HCT116 (cell line): ENCODE measurements around the gene CD2BP2. TPM values are rescaled to one million over a fixed set of nuclear protein-coding genes. Genes with fewer than 3 reads are reported as not detected.
A peak's percentile ranks its signal among the peaks of the same experiment; 100 is the strongest.

ENCODE experiments used
- ATAC-seq: fragments of 200-7000 bp; cut with Tn5 transposase; 2 replicates; pipeline ENCODE4 v1.9.1; 2020; ENCODE audit warnings: mild to moderate bottlenecking, moderate library complexity
- BruUV-seq: library from RNA; stranded (reverse); fragments of 400-500 nt; replicated peaks from 2 replicates; lab custom pipeline; 2021; lab: Mats Ljungman, UMichigan
- CTCF ChIA-PET: fragments of 300-600 bp; sonication (Branson Sonifier 250); formaldehyde crosslinking; loops from one replicate; lab custom pipeline; 2021; ENCODE audit warnings: antibody characterized with exemption; lab: Charles Lee
- POLR2A ChIA-PET: fragments of 300-600, 350-600 bp; sonication (Branson Sonifier 250); formaldehyde crosslinking; loops from one replicate; lab custom pipeline; 2021; ENCODE audit warnings: antibody characterized with exemption; lab: Charles Lee
- RAD21 ChIA-PET, 2 experiments: fragments of 300-600 bp; sonication (Branson Sonifier 250); formaldehyde crosslinking; loops; one replicate each; lab custom pipeline; 2023; ENCODE audit warnings: low total read pairs in 2 of 2; ENCODE audit not compliant: uncharacterized antibody in 2 of 2, unreplicated experiment in 2 of 2, low non-redundant PET in 1 of 2; lab: Charles Lee
- DNase-seq: peaks from one replicate; pipeline ENCODE4 v3.0.0-alpha.2; 2010; ENCODE audit warnings: low read depth, low spot score
- H2AFZ ChIP-seq: fragments of 200-600 bp; shearing (Covaris generic), sonication (generic); 2 replicates; pipeline ENCODE4 v1.6.1; 2017; ENCODE audit warnings: low read depth, mixed run types, mixed read lengths, antibody characterized with exemption, low read length; ENCODE audit not compliant: poor library complexity, severe bottlenecking
- H3K27ac ChIP-seq: 2 replicates; pipeline ENCODE4 v1.5.1; 2012; ENCODE audit warnings: low read depth, low read length
- H3K27me3 ChIP-seq: fragments of 200-600 bp; sonication (generic); 2 replicates; pipeline ENCODE4 v1.6.1; 2016; ENCODE audit warnings: mixed run types, low read length, mixed read lengths; ENCODE audit not compliant: insufficient read depth
- H3K36me3 ChIP-seq, 2 experiments: fragments of 200-500 bp in 1 of 2; fragments of 200-600 bp in 1 of 2; sonication (Bioruptor generic) in 1 of 2; sonication (generic) in 1 of 2; 2 replicates each; pipeline versions ENCODE4 v1.5.1 to v1.6.1; 2014 to 2016; ENCODE audit warnings: low read length in 2 of 2, inconsistent platforms in 1 of 2, mixed read lengths in 1 of 2, mixed run types in 1 of 2; ENCODE audit not compliant: insufficient read depth in 2 of 2, control insufficient read depth in 1 of 2
- H3K4me1 ChIP-seq, 2 experiments: fragments of 200-600 bp in 1 of 2; sonication (generic) in 1 of 2; 2 replicates each; pipeline versions ENCODE4 v1.5.1 to v1.6.1; 2012 to 2017; ENCODE audit warnings: low read length in 2 of 2, inconsistent platforms in 1 of 2, mild to moderate bottlenecking in 1 of 2, mixed read lengths in 1 of 2, mixed run types in 1 of 2, moderate library complexity in 1 of 2; ENCODE audit not compliant: insufficient read depth in 2 of 2, control insufficient read depth in 1 of 2
- H3K4me2 ChIP-seq: fragments of 200-600 bp; sonication (generic); 2 replicates; pipeline ENCODE4 v1.6.1; 2017; ENCODE audit warnings: mixed run types, low read length, mixed read lengths
- H3K4me3 ChIP-seq, 2 experiments: fragments of 200-600 bp in 1 of 2; sonication (generic) in 1 of 2; replicated peaks in 1 of 2; 2 replicates each; pipeline ENCODE4 v1.5.1; 2011 to 2016; ENCODE audit warnings: low read length in 2 of 2, control low read depth in 1 of 2, low read depth in 1 of 2, mild to moderate bottlenecking in 1 of 2, mixed read lengths in 1 of 2, mixed run types in 1 of 2
- H3K79me2 ChIP-seq: fragments of 200-600 bp; sonication (generic); 2 replicates; pipeline ENCODE4 v1.6.1; 2017; ENCODE audit warnings: mild to moderate bottlenecking, mixed run types, low read length, moderate library complexity, mixed read lengths; ENCODE audit not compliant: insufficient read depth
- H3K9ac ChIP-seq: fragments of 200-600 bp; sonication (generic); 2 replicates; pipeline ENCODE4 v1.6.1; 2016; ENCODE audit warnings: low read length, mixed read lengths
- H3K9me2 ChIP-seq: fragments of 200-600 bp; sonication (generic), shearing (Covaris generic); 2 replicates; pipeline ENCODE4 v1.6.1; 2017; ENCODE audit warnings: mixed run types, mild to moderate bottlenecking, moderate library complexity; ENCODE audit not compliant: insufficient read depth
- H3K9me3 ChIP-seq, 2 experiments: fragments of 200-500 bp in 1 of 2; fragments of 200-600 bp in 1 of 2; sonication (Bioruptor generic) in 1 of 2; sonication (generic) in 1 of 2; 2 replicates each; pipeline ENCODE4 v1.6.1; 2014 to 2017; ENCODE audit warnings: low read length in 2 of 2, mixed read lengths in 2 of 2, inconsistent platforms in 1 of 2, low read depth in 1 of 2, mild to moderate bottlenecking in 1 of 2, mixed run types in 1 of 2, moderate library complexity in 1 of 2; ENCODE audit not compliant: control insufficient read depth in 1 of 2, insufficient read depth in 1 of 2
- H4K20me1 ChIP-seq: fragments of 200-600 bp; sonication (generic), shearing (Covaris generic); 2 replicates; pipeline ENCODE4 v1.6.1; 2017; ENCODE audit warnings: mixed run types, mild to moderate bottlenecking, moderate library complexity; ENCODE audit not compliant: insufficient read depth
- CEBPB ChIP-seq: IDR thresholded peaks from 2 replicates; pipeline ENCODE4 v1.6.1; 2012; ENCODE audit warnings: low read depth
- CTCF ChIP-seq, 3 experiments: fragments of 200-600 bp in 1 of 3; sonication (generic) in 1 of 3; IDR thresholded peaks in 2 of 3; conservative IDR thresholded peaks in 1 of 3; 2 replicates each; pipeline ENCODE4 v1.5.1; 2012 to 2017; ENCODE audit warnings: low read depth in 2 of 3, low read length in 2 of 3, antibody characterized with exemption in 1 of 3, borderline replicate concordance in 1 of 3, control low read depth in 1 of 3, mild to moderate bottlenecking in 1 of 3, mixed read lengths in 1 of 3, mixed run types in 1 of 3, moderate library complexity in 1 of 3; ENCODE audit not compliant: insufficient read depth in 1 of 3
- ELF1 ChIP-seq: IDR thresholded peaks from 2 replicates; pipeline ENCODE4 v1.6.1; 2012; ENCODE audit warnings: low read depth, borderline replicate concordance
- EZH2 ChIP-seq: fragments of 200-600 bp; sonication (generic); IDR thresholded peaks from 2 replicates; pipeline ENCODE4 v1.6.1; 2017; ENCODE audit warnings: antibody characterized with exemption, mixed run types
- JUND ChIP-seq: IDR thresholded peaks from 2 replicates; pipeline ENCODE4 v1.6.1; 2012
- MAX ChIP-seq: IDR thresholded peaks from 2 replicates; pipeline ENCODE4 v1.6.1; 2012
- POLR2A ChIP-seq: IDR thresholded peaks from 2 replicates; pipeline ENCODE4 v1.7.0; 2011; ENCODE audit warnings: borderline replicate concordance; ENCODE audit not compliant: insufficient read depth, insufficient read length; ENCODE audit errors: extremely low read depth
- RAD21 ChIP-seq: IDR thresholded peaks from 2 replicates; pipeline ENCODE4 v1.6.1; 2012; ENCODE audit warnings: low read depth, mild to moderate bottlenecking
- REST ChIP-seq: IDR thresholded peaks from 2 replicates; pipeline ENCODE4 v1.6.1; 2012; ENCODE audit warnings: low read depth
- SIN3A ChIP-seq: IDR thresholded peaks from 2 replicates; pipeline ENCODE4 v1.6.1; 2012; ENCODE audit warnings: low read depth
- TCF7L2 ChIP-seq: IDR thresholded peaks from 2 replicates; pipeline ENCODE4 v1.7.0; 2011; ENCODE audit warnings: borderline replicate concordance, inconsistent platforms; ENCODE audit not compliant: insufficient read depth, insufficient read length; ENCODE audit errors: extremely low read depth
- intact Hi-C: fragments of 100-400 bp; cut with micrococcal nuclease; formaldehyde crosslinking; loops from 2 replicates; pipeline ENCODE4 v1.10.0; 2022
- total RNA-seq: library from RNA; stranded (reverse); gene quantifications from one replicate; pipeline ENCODE4 v1.2.1, GENCODE V29; 2021; ENCODE audit not compliant: unreplicated experiment

The CD2BP2 gene
- total RNA-seq, 1 experiment from 2014 or later, result 51.8 TPM

- peak overlapping the region; percentile 100; the same call in 1 of the 2 replicates for H3K4me2 ChIP-seq
- H3K9me2 ChIP-seq, result no peaks in the 10 kb centered on the region
- peak overlapping the region; percentile 13; the same call in 1 of the 2 replicates for H3K9ac ChIP-seq
- H3K4me1 ChIP-seq, result peaks cover 16 to 40% of the 10 kb centered on the region in 2 experiments
- intact Hi-C loops, result no loop called here
- ChIA-PET POLR2A (interaction anchor here (0.5 to 0.9 kb wide), 2 partner anchors 19 to 274 kb away, joined by 3 to 4 read pairs; partner anchors contain the start of genes PRR14 and ZNF48), CTCF (no interaction called here), RAD21 (no interaction called here)
- ATAC-seq, result no peak
- peak overlapping the region; percentile 97; the same call in 1 of the 2 replicates for H3K27ac ChIP-seq
- no peak overlapping the region for H2AFZ ChIP-seq
- no peaks in the 10 kb centered on the region for H3K27me3 ChIP-seq
- H3K4me3 ChIP-seq, result no peak overlapping the region
- no peak for DNase-seq
- no peaks in the 10 kb centered on the region for H3K9me3 ChIP-seq
- no TSS peak for BruUV-seq
- H3K36me3 ChIP-seq, result no peaks in the 10 kb centered on the region
- H3K79me2 ChIP-seq, result no peaks in the 10 kb centered on the region
- no peaks in the 10 kb centered on the region for H4K20me1 ChIP-seq
- TF ChIP-seq JUND, result no peak
- TF ChIP-seq TCF7L2, result no peak
- TF ChIP-seq EZH2, result no peak
- TF ChIP-seq CTCF (IDR thresholded peaks at IDR 0.05 in 2 of 3, conservative IDR thresholded peaks at IDR 0.05 in 1 of 3; ENCODE audit: borderline replicate concordance in 1 of 3, insufficient read depth in 1 of 3, low read depth in 2 of 3, low read length in 2 of 3), result no peak
- TF ChIP-seq MAX, result no peak
Measured at GRCh38 chr16:30376461-30376902, 21.4 kb upstream of the CD2BP2 start.

- BruUV-seq, result no TSS peak
- no peak for DNase-seq
- H3K9me2 ChIP-seq, result no peaks in the 10 kb centered on the region
- no peak overlapping the region for H3K4me3 ChIP-seq
- H4K20me1 ChIP-seq, result no peaks in the 10 kb centered on the region
- H3K36me3 ChIP-seq, result no peaks in the 10 kb centered on the region
- no peaks in the 10 kb centered on the region for H3K79me2 ChIP-seq
- ATAC-seq, result no peak
- H3K4me2 ChIP-seq, result no peak overlapping the region
- H3K27ac ChIP-seq, result no peak overlapping the region; the same call in 1 of the 2 replicates
- TF ChIP-seq RAD21 (no peak), CEBPB (no peak), JUND (no peak), REST (no peak), POLR2A (no peak), EZH2 (no peak), SIN3A (no peak), ELF1 (no peak)
- TF ChIP-seq, all 23 proteins: peak for 0
- Histone ChIP-seq H2AFZ (no peak overlapping the region), H3K9me3 (no peaks in the 10 kb centered on the region), H3K9ac (no peak overlapping the region), H3K4me1 (peaks cover 19 to 42% of the 10 kb centered on the region in 2 experiments), H3K27me3 (no peaks in the 10 kb centered on the region)
- intact Hi-C loops, result no loop called here
- RAD21 ChIA-PET, result no interaction called here
- POLR2A ChIA-PET, result interaction anchor here (0.5 kb wide), 1 partner anchor 275 kb away, joined by 4 read pairs; the partner anchor contains the start of gene PRR14
- CTCF ChIA-PET, result no interaction called here
Measured at GRCh38 chr16:30375864-30376263, 20.8 kb upstream of the CD2BP2 start.
